Measurements from ENCODE around the gene KIF2A.
A peak's percentile ranks its signal among the peaks of the same experiment; 100 is the strongest.

KIF2A gene

DNA sequence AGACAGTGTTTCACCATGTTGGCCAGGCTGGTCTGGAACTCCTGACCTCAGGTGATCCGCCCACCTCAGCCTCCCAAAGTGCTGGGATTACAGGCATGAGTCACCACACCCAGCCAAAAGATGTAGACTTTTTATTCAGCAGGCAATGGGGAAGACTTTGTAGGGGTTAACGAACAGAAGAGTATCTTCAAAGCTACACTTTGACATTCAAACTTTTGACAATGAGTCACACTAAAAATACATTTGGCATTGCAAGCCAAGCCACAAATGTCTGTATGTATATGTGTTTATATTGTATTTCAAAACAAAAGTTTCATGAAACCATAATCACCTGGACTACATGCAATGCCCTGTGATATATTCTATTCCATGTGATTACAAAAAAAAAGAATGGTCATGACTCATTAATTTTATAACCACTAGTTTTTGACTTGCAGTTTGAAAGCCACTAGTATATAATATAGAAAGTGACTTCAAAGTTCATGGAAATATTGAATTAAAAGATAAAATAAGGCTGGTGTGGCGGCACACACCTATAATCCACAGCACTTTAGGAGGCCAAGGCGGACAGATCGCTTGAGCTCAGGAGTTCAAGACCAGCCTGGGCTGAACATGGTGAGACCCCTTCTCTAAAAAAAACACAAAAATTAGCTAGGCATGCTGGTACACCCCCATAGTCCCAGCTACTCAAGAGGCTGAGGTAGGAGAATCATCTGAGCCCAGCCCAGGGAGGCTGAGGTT is 89.4 kb downstream of the KIF2A start:
- FAIRE-seq: no peak

DNA sequence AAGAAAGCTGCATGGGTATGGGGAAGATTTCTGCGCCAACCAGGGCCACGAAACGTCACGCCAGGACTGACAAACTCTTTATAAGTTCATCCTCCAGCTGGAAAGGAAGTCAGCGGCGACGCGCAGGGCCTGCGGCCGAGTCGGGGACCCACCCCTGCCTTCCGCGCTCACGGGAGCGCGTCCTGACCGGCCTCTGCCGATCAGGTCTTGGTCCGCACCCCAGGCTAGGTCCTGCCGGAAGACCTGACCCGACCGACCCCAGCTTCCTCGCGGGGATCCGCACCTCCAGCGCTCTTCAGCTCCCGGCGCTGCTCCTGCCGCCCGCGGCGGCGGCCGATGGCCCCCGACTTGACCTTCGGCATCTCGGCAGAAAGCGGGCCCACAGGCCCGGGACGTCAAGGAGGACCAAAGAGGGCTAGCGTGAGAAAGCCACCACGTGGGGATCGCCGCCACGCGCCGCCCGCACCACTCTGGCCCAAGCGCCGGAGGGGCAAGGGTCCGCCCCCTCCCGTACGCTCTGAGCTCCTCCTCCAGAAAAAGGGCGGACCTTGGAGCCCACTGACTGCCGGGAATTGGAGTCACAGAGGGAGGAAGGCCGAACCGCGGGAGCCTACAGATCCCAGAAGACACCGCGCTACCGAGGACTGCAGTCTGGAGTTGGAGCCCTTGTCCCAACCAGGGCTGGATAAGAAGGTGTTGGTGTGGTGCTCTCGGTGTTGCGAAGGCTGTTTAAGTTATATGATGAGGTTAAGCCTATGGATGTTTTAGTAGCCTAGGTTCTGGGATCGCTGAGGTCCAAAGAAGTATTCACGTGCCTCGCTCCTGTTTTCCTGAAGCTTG is 97.6 kb downstream of the KIF2A start, which contains the start of gene DIMT1:
TSS of gene DIMT1 (minus strand) at position 495 of the 840 bp plus-strand sequence. CDS start at position 362, 133 bp downstream.
- peak; percentile 92 for FAIRE-seq

DNA sequence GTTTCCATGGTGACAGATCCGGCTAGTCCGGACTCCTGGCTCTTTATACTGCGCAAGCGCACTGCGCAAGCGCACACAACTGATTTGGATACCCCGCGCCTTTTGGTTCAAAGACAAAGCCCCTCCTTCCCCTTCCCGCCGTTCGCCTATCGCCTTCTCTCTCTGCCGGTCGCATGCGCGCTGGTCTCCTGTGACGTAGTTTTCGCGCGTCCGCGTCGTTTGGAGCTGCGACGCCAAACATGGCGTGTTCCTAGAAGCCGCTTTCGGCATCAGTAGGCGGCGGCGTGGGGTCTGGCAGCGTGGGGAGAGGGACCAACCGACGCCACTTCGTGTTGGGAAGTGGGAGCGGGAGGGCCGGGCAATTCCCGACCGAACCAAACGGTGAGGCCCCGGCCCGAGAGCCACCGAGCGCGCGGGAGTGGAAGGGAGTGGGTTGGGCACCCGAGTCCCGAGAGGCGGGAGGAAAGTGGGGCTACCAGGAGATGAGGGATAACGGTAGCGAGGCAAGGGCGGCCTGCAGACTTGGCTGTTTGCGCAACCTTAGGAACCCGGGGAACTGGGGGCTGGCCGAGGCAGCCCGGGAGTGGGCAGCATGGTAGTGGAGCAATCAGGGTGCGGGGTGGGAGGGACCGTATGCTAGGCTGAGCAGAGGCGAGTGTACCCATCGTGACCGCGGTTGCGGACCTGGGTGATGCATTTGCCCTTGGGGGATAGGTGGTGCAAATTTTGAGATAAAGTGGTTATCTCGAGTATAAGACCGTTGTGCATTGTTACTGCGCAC is 106.7 kb downstream of the KIF2A start, which contains the start of gene IPO11:
TSS of gene IPO11 (plus strand) at position 215 of the 781 bp plus-strand sequence. CDS start 24,517 bp downstream, outside the sequence.
- FAIRE-seq: peak; percentile 98

DNA sequence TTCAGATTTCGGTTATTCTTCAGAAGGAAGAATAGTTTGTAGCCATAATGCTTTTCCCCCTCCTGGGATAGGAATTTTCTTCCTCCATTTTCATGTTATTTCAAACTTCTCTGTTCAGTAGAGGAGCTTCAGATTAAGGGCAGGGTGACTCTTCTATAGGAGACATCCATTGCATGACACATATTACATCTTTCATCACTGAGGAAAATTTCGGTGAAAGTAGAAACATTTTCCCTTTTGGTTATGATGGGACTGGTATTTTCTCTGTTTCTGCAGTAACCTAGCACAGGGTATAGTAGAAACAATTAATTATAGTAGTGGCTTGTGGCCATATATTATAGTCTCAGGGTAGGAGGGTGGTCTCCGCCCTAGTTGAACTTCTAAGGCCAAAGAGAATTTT is 107.7 kb downstream of the KIF2A start:
- no peak for FAIRE-seq

DNA sequence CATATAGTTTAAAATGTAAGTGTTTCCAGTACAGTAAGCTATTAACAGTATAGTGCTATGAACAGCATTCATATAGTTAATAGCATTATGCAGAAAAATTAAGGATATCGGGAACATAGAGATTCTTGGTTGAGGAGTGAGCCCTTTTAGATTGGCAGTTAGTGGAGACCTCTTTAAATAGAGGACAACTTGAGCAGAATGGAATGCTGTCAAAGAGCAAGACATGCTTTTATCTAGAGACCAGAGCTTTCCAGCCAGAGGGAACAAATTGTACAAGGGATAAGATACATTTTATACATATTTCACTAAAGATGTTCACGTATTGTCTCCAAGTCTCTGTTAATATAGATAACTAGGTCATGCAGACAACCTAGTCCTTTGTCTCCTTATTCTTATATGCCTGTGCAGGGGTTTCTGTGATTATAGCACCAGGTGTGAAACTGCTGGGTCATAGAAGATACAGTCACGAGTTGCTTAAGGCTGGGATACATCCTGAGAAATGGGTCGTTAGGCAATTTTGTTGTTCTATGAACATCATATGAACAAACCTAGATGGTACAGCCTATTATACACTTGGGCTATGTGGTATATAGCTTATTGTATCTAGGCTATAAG is 112.6 kb downstream of the KIF2A start:
- no peak for FAIRE-seq

DNA sequence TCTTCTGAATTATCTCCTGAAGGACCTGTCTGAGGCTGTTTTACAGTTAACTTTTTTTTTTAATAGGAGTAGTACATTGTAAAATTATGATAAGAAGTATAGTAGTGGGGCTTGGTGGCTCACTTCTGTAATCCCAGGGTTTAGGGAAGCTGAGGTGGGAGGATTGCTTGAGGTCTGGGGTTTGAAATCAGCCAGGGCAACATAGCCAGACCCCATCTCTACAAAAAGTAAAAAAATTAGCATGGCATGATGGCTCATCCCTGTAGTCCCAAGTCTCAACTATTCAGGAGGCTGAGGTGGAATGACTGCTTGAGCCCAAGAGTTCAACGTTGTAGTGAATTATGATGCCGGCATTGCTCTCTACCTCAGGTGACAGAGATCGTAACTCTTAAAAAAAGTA is 113.6 kb downstream of the KIF2A start:
- no peak for FAIRE-seq

DNA sequence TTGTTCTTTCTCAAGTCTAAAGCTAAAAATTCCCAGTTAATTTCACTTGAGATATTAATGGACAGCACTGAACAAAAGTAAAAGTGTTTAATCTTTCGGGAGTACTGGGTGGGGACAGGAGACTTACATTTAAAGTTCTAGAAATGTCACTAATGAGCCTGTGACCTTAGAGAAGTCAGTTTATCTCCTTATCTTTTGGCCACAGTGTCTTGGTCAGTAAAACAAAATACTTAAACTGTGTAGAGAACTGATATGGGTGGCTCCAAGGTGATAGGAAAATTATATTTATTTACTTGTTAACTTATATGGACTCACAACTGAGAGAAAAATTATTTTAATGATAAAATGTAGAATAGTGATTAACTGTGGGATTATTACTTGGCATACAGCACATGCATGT is 115.4 kb downstream of the KIF2A start:
- FAIRE-seq: no peak

DNA sequence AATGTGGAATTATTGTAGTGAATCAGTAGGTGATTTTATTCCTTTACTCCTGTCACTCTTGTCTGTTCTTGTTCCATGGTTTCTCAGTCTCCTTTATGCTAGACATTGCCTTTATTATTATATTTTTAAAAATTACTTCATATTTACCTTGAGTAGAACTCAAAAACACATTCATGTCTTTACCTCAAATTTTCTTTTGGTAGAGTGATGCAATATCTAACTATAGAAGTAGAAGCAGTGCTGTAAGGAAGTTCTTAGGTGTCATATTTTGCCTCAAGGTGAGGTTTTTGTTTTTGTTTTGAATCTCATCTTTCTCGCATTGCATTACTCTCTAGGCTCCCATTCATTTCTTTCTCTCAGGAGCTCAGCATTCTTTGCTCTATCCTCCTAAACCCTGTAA is 118.8 kb downstream of the KIF2A start:
- FAIRE-seq: no peak

DNA sequence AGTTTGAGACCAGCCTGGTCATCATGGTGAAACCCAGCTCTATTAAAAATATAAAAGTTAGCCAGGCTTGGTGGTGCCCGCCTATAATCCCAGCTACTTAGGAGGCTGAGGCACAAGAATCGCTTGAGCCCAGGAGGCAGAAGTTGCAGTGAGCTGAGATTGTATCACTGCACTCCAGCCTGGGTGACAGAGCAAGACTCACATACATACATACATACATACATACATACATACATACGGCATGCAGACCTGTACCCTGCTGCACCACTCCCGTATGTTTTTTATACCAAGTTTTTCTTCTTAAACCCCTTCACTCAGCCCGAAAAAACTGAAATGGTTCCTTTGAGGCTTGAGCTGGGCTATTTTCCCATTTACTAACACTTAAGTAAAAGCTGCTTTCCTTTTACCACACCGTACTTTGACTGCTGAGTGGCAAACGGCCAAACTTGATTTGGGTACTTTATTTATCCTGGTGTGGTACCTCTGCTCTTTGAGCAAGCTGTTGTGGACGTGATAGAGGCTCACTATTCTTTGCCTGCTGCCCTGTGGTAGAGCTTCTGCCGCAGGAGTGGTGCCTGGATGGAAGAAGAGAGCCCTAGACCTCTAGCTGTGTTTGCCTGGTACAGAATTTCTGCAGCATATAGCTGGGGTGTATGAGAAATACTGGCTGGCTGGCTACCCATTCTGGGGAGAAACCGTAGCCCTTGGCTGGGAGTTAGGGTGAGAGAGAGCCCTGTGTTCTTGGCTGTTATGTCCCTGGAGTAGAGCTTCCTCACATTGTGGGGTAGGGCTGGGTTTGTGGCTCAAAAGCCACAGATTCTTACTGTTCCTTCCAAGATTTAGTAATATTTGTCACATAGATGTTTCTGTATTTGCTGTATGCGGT is 126.0 kb downstream of the KIF2A start:
- no peak for FAIRE-seq

DNA sequence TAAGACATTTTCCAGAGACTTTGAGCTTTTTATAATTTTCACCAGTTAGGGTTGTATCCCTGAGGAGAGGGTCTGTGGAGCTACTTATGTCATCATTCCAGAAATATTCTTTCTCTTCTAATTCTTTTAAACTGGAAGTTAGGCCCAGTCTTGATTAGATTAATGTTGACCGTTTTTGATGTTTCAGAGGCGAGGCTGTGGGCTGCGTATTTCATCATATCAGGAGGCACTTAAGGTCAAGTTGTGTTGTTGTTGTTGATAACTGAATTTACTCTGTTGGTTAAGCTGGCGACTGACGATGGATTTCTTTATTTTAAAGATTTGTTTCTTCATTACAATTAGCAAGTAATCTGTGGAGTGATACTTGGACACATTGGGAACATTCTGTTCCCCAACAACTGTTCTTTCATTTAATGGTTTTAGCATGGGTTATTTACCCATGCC is 126.6 kb downstream of the KIF2A start:
- FAIRE-seq: no peak

Data from TTC549 (cell line).